OCI-LY3 (cell line): ENCODE measurements around the gene ADNP.

Experiments
- EZH2phosphoT487 ChIP-seq: fragments of 200-600 bp; shearing (Covaris generic); IDR thresholded peaks from 2 replicates; pipeline ENCODE4 v1.6.1; 2018; ENCODE audit warnings: antibody characterized with exemption, mixed run types, low read depth
- TF ChIP-seq, protein P1 (sequence below): fragments of 200-600, 300-600 bp; sonication (generic); IDR thresholded peaks from 2 replicates; pipeline ENCODE4 v1.5.1; 2014; ENCODE audit warnings: antibody characterized with exemption, low read length, low read depth

DNA sequence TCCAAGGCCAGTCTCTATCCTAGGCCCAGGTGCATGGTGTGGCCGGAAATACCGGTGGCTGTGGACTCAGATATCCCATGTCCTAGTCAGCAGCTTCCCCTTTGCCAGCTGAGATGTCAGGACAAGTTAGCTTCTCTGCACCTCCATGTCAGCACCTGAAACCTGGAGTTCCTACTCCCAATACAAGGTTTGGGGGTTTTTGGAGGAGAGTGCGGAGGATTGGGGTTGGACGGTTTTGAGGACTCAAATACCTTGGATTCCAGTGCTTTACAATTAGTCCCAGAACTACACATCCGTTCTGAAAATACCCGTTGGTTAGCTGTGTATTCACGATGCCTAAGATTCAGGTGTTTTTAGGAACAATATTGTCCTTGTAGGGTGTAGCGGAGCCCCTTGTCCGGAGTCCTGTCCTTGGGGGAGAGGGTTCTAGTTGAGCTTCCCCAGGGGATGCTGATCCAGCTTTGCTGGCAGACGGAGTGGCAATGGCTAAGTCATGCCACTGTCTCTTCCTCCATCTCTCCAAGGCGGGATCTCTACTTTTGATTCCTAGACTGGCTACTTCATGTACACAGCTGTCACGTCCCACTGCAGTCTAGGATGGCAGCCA lies 45.0 kb downstream of the ADNP start:
- TF ChIP-seq, protein P1, sequence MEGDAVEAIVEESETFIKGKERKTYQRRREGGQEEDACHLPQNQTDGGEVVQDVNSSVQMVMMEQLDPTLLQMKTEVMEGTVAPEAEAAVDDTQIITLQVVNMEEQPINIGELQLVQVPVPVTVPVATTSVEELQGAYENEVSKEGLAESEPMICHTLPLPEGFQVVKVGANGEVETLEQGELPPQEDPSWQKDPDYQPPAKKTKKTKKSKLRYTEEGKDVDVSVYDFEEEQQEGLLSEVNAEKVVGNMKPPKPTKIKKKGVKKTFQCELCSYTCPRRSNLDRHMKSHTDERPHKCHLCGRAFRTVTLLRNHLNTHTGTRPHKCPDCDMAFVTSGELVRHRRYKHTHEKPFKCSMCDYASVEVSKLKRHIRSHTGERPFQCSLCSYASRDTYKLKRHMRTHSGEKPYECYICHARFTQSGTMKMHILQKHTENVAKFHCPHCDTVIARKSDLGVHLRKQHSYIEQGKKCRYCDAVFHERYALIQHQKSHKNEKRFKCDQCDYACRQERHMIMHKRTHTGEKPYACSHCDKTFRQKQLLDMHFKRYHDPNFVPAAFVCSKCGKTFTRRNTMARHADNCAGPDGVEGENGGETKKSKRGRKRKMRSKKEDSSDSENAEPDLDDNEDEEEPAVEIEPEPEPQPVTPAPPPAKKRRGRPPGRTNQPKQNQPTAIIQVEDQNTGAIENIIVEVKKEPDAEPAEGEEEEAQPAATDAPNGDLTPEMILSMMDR = no peak
- TF ChIP-seq EZH2phosphoT487 = no peak
